ENCODE results near the gene TMIGD2. TPM values are rescaled to one million over a fixed set of nuclear protein-coding genes. Genes with fewer than 3 reads are reported as not detected.

Gene TMIGD2
- total and polyA plus RNA-seq, 4 donors = 0.16 to 0.94 (median 0.48) TPM

DNA sequence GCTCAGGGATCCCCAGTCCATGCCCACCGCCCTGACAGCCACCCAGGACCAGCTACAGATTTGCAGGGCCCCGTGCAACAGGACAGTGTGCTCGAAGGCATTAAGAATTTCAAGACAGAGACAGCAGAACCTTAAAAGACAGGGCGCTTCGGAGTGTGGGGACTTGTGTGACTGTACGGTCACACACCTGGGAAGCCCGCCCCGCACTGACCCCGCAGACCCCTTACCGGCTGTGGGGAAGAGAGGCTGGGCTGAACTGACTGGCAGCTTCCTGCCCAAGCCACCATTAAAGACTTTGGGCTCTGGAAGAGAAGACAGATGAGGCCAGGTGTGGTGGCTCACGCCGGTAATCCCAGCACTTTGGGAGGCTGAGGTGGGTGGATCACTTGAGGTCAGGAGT lies 22.0 kb upstream of the TMIGD2 start:
- H3K9ac ChIP-seq (ENCODE audit: low read depth in 1 of 2, low read length in 2 of 2) = no peak overlapping the region
- WGBS = 94% methylated on average over 12 of the region's 12 CpGs
- no peak overlapping the region for H3K27ac ChIP-seq (ENCODE audit: low read depth in 1 of 2, low read length in 2 of 2)
- TF ChIP-seq RAD21 (IDR thresholded peaks at IDR 0.05) (no peak), TAF1 (conservative IDR thresholded peaks at IDR 0.05) (no peak), JUND (IDR thresholded peaks at IDR 0.05) (no peak), YY1 (IDR thresholded peaks at IDR 0.05) (no peak), MAX (IDR thresholded peaks at IDR 0.05) (no peak), EGR1 (IDR thresholded peaks at IDR 0.05; ENCODE audit: low read depth in 2 of 2) (no peak), HNF4A (conservative IDR thresholded peaks at IDR 0.05) (no peak), GABPA (IDR thresholded peaks at IDR 0.05 in 1 of 2, conservative IDR thresholded peaks at IDR 0.05 in 1 of 2) (no peak), HNF4G (IDR thresholded peaks at IDR 0.05) (no peak), RXRA (IDR thresholded peaks at IDR 0.05) (no peak), FOXA2 (IDR thresholded peaks at IDR 0.05) (no peak), SP1 (IDR thresholded peaks at IDR 0.05) (no peak), REST (IDR thresholded peaks at IDR 0.05) (no peak), ZBTB33 (IDR thresholded peaks at IDR 0.05) (no peak)
- TF ChIP-seq, protein P1, sequence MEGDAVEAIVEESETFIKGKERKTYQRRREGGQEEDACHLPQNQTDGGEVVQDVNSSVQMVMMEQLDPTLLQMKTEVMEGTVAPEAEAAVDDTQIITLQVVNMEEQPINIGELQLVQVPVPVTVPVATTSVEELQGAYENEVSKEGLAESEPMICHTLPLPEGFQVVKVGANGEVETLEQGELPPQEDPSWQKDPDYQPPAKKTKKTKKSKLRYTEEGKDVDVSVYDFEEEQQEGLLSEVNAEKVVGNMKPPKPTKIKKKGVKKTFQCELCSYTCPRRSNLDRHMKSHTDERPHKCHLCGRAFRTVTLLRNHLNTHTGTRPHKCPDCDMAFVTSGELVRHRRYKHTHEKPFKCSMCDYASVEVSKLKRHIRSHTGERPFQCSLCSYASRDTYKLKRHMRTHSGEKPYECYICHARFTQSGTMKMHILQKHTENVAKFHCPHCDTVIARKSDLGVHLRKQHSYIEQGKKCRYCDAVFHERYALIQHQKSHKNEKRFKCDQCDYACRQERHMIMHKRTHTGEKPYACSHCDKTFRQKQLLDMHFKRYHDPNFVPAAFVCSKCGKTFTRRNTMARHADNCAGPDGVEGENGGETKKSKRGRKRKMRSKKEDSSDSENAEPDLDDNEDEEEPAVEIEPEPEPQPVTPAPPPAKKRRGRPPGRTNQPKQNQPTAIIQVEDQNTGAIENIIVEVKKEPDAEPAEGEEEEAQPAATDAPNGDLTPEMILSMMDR (IDR thresholded peaks at IDR 0.05; ENCODE audit: low read depth, low read length, missing input control) = no peak
- TF ChIP-seq, protein P2, sequence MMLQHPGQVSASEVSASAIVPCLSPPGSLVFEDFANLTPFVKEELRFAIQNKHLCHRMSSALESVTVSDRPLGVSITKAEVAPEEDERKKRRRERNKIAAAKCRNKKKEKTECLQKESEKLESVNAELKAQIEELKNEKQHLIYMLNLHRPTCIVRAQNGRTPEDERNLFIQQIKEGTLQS (IDR thresholded peaks at IDR 0.05) = no peak
- H3K9me3 ChIP-seq (ENCODE audit: control insufficient read depth in 4 of 4, low read length in 3 of 4) = peaks cover 0 to 3% (median 0%) of the 10 kb centered on the region in 4 donors
- H3K4me3 ChIP-seq (ENCODE audit: low read depth in 1 of 3, low read length in 3 of 3) = no peak overlapping the region
- H3K4me1 ChIP-seq (ENCODE audit: control insufficient read depth in 4 of 4, insufficient read depth in 4 of 4, low read length in 3 of 4) = peaks cover 3 to 15% (median 8%) of the 10 kb centered on the region in 4 donors
- no peak for DNase-seq (ENCODE audit: low spot score)
- H3K36me3 ChIP-seq (ENCODE audit: control insufficient read depth in 4 of 4, insufficient read depth in 3 of 4, low read depth in 1 of 4, low read length in 3 of 4) = peaks cover 0 to 2% (median under 1%) of the 10 kb centered on the region in 4 donors
- H3K27me3 ChIP-seq (ENCODE audit: control insufficient read depth in 4 of 4, insufficient read depth in 4 of 4, low read length in 3 of 4) = no peaks in the 10 kb centered on the region

DNA sequence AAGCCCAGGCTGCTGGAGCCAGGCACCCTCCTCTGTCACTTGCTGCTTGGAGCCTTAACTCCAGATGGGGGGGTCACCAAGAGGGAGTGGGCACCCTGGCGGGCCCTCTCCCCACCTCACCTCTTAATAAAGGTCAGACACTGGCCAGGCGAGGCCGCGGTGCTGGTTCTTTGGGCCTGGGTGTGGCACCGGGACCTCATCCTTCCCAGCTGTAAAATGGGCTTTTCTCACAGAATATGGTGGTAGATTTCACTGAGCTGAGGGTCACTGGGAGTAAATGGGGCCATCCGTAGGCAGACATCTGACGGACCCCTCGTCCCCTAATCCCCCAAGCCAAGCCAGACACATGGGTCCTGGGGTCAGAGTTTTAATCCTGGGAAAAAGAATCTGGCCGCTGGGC lies 21.5 kb upstream of the TMIGD2 start:
- H3K36me3 ChIP-seq (ENCODE audit: control insufficient read depth in 4 of 4, insufficient read depth in 3 of 4, low read depth in 1 of 4, low read length in 3 of 4) = peaks cover 0 to 2% (median under 1%) of the 10 kb centered on the region in 4 donors
- TF ChIP-seq FOXA2 (IDR thresholded peaks at IDR 0.05) (no peak), HNF4A (conservative IDR thresholded peaks at IDR 0.05) (no peak), ZBTB33 (IDR thresholded peaks at IDR 0.05) (no peak), RXRA (IDR thresholded peaks at IDR 0.05) (no peak)
- TF ChIP-seq, protein P1 (IDR thresholded peaks at IDR 0.05; ENCODE audit: low read depth, low read length, missing input control) = no peak
- no peak overlapping the region for H3K27ac ChIP-seq (ENCODE audit: low read depth in 1 of 2, low read length in 2 of 2)
- H3K4me3 ChIP-seq (ENCODE audit: low read depth in 1 of 3, low read length in 3 of 3) = no peak overlapping the region
- DNase-seq (ENCODE audit: low spot score) = no peak
- WGBS = 95% methylated on average over 9 of the region's 9 CpGs
- H3K27me3 ChIP-seq (ENCODE audit: control insufficient read depth in 4 of 4, insufficient read depth in 4 of 4, low read length in 3 of 4) = no peaks in the 10 kb centered on the region
- peaks cover 3 to 15% (median 8%) of the 10 kb centered on the region in 4 donors for H3K4me1 ChIP-seq (ENCODE audit: control insufficient read depth in 4 of 4, insufficient read depth in 4 of 4, low read length in 3 of 4)
- H3K9ac ChIP-seq (ENCODE audit: low read depth in 1 of 2, low read length in 2 of 2) = no peak overlapping the region
- peaks cover 0 to 3% (median 0%) of the 10 kb centered on the region in 4 donors for H3K9me3 ChIP-seq (ENCODE audit: control insufficient read depth in 4 of 4, low read length in 3 of 4)
